Cerebellar nuclear complex (tissue), 1 donor: ENCODE data around the gene ABCF3.
A peak's percentile ranks its signal among the peaks of the same experiment; 100 is the strongest.

Experiments used
- DNase-seq, 2 experiments: peaks; one replicate each; lab custom pipeline; 2025; lab: John Stamatoyannopoulos, UW

ABCF3 gene

GRCh38 chr3:184188080-184188479 is 2.1 kb downstream of the ABCF3 start:
- DNase-seq = no peak

- no peak for DNase-seq
These were observed 3.4 kb downstream of the ABCF3 start for GRCh38 chr3:184189421-184189820.

DNA sequence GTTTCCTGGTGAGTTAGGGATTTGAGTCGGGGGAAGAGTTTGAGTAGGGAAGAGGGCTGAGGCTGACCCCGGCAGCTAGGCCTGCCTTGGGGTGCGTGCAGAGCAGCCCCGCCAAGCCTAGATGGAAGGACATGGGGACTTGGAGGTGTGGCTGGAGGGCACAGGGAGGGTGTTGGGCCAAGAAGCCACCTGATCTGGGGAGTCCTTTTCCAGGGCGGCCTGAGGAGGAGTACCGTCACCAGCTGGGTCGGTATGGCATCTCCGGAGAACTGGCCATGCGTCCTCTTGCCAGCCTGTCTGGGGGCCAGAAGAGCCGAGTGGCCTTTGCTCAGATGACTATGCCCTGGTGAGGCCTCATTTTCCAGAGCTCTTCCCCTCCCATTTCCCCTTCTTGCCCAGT is 6.9 kb downstream of the ABCF3 start:
- DNase-seq = no peak

- no peak for DNase-seq
These were observed 8.1 kb downstream of the ABCF3 start for GRCh38 chr3:184193991-184194539.

- DNase-seq = no peak
These were observed 10.5 kb downstream of the ABCF3 start for GRCh38 chr3:184196536-184196935.

DNA sequence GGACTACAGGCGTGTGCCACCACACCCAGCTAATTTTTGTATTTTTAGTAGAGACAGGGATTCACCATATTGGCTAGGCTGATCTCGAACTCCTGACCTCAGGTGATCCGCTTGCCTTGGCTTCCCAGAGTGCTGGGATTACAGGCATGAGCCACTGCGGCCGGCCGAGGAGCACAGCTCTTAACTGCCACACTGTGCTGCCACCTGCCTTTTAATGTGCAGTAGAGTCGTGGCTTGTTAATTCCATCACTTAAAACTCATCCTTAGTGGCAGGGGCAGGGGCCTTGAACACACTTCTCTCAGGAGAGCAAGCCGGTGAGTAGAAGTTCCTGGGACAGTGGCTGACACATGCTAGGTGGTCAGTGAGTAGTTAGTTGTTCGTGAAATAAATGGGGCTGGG is 12.5 kb downstream of the ABCF3 start:
- no peak for DNase-seq

DNA sequence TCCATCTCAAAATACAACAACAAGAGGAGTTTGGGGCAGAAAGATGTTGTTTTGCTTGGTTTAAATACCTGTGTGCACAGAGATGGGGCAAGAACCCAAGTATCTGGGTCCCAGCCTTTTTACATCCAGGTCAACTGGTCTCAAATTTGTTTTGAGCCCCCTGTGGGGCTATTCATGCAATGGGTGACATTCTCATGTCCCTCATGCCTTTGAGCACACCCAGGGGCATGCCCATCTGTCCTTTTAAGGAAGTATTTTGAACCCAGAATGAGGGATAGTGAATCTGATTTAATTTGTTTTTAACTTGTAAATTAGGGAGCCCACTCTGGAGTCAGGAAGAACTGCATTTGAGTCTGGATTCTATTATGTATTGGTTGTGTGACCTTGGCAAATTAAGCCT is 14.8 kb downstream of the ABCF3 start:
- no peak for DNase-seq

DNA sequence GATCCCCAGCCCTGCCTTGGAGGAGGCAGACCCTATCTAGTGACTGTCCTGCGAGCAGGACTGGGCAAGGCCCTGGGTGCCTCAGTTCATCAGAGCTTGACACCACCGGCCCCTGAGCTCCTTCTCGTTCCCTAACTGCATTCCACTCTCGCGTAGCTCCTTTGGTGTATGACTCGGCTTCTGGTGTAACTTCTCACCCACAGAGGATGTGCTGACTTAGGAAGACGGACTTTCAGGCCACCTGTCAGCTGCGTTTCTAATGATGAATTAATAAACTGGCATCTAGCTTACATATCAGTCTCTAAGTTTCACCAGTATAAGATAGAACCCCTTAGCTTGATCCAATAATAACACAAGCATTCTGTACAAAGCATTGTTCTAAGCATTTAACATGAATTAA is 17.5 kb downstream of the ABCF3 start:
- DNase-seq = no peak

DNA sequence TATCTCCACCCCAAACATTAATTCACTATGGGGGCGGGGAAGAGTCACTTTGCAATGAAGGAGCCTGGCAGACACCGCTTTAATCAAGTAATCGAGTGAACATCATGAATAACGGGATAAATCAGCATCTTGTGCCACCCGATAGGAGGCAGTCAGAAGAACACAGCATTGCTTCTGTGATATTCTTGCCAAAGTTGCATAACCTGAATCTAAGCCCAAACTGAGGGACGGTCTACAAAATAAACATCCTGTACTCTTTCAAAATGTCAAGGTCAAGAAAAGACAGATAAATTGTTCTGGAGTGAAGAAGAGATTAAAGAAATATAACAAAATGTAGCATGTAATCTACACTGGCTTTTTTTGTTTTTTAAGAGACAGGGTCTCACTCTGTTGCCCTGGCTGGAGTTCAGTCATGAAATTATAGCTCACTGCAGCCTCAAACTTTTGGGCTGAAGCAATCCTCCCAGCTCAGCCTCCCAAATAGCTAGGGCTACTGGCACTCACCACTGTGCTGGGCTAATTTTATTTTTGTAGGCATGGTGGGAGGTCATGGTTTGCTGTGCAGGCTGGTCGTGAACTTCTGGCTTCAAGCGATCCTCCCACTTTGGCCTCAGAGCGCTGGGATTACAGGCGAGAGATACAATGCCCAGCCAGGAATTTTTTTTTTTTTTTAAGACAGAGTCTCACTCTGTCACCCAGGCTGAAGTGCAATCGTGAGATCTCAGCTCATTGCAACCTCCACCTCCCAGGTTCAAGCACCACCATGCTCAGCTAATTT is 23.3 kb downstream of the ABCF3 start:
- DNase-seq = no peak

GRCh38 chr3:184211297-184211696 is 25.3 kb downstream of the ABCF3 start:
- DNase-seq = no peak

- DNase-seq = no peak
These were observed 25.7 kb downstream of the ABCF3 start for GRCh38 chr3:184211718-184212117.

DNA sequence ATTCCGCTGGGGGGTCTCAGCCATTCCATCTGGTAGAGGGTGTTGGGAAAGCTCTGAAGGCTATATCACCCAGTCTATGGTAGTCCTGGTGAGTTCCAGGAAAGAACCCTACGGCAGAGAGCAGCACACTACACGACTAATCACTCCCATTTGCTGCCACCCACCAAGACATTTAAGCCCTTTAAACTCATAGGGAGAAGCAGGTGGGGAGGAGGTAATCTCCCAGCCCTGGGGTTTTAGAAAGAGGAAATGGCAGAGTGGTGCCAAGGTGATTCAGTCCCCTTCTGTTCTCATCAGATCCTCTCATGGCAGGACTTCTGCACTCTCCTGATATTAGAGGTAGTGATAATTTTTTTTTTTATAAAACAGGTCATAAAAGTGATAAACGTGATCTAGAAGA is 32.8 kb downstream of the ABCF3 start:
- no peak for DNase-seq

GRCh38 chr3:184222521-184222920 is 36.5 kb downstream of the ABCF3 start:
- DNase-seq = no peak

GRCh38 chr3:184223946-184224345 is 37.9 kb downstream of the ABCF3 start:
- DNase-seq = no peak

GRCh38 chr3:184227481-184227935 is 41.5 kb downstream of the ABCF3 start:
- no peak for DNase-seq

- no peak for DNase-seq
These were observed 42.6 kb downstream of the ABCF3 start for GRCh38 chr3:184228376-184229137.

DNA sequence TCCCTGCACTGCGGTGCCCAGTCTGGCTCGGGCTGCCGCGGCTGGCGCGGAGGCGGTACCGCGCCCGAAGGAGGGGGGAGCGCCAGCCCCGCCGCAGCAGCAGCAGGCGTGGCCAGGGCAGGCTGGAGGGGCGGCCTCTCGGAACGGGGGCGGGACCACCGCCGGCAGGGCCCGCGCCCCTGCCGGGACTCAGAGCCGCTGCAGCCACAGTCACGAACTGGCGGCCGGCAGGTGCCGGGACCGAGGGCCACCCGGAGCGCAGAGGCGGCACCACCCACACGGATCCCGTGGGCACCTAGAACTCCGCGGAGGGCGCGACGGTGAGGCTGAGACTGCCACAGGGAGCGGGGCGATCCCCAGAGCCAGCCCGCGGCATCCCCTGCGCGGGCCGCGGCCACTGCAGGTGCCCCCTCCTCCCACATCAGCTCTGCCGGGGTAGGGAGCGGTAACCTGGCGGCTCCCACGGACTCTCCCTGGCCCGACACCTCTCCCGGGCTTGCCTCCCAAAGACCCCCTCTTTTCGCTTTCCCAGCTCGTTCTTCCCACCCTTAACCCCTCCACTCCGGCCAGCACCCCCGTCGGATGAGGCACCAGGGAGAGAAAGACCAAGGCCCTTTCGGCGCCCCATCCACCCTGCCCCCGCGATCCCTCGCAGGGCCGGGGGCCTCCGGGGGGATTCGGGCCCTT is 43.5 kb downstream of the ABCF3 start, which contains the start of gene VWA5B2:
Gene VWA5B2 (plus strand): TSS at position 192 of the 687 bp plus-strand sequence. CDS start 944 bp downstream, outside the sequence.
- no peak for DNase-seq

DNA sequence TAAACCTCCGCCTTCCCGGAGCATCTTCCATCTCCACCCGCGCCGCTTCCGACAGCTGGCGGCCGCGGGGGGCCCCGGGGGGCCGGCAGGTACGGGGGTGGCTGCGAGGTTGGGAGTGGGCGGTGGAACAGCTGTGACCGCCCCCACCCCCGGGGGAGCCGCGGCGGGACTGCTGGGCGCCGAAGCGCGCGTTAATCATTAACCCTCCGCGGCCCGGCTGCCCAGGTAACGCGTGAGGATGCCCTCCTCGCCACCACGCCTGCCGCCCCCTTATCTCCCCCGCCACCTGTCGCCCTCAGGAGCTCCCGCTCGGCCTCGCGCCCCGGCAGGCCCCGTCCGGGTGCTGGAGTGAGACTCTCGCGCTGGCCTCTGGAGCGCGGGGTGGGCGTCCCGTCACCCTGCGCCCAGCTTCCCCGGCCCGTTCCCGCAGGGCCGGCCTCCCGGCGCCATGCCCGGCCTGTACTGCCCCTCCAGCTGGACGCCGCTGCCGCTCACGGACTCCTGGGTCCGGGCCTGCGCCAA is 44.1 kb downstream of the ABCF3 start:
- no peak for DNase-seq

- peak; percentile 10 to 56 for DNase-seq
These were observed 44.9 kb downstream of the ABCF3 start for GRCh38 chr3:184230603-184231528.

DNA sequence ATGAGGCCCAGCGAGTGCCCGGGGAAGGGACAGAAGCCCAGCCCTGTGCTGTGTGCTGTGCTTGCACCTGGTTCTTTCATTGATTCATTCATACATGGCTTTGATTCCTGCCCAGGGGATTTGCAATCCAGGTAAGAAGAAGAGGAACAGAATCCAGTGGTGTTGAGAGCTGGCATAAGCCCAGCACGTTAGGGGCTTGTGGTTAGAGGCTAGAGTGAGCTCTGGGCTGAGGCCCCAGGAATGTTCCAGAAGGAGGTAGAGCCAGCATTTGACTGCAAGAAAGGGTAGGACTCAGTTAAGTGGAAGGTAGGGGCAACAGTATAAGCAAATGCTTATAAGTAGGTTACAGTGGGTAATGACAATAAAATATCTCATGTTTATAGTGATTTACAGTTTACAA is 45.7 kb downstream of the ABCF3 start:
- no peak for DNase-seq
